Body of pancreas (tissue), 4 donors: ENCODE results near the gene TGFBR3. TPM values are rescaled to one million over a fixed set of nuclear protein-coding genes. Genes with fewer than 3 reads are reported as not detected.

Experiments
- ATAC-seq: fragments of 150-250 bp; one replicate; pipeline ENCODE4 v1.9.1; 2016
- DNase-seq, 4 donors: peaks; one replicate each; pipeline ENCODE4 v3.0.0-alpha.2; 2019
- H3K27ac ChIP-seq, 4 donors: fragments of 200-600 bp; sonication (generic); 1 replicate in 3 of 4; 2 replicates in 1 of 4; pipeline versions ENCODE4 v1.5.1 to v1.6.1; 2016 to 2019; ENCODE audit warnings: mild to moderate bottlenecking in 1 of 4, mixed read lengths in 1 of 4, moderate library complexity in 1 of 4
- H3K27me3 ChIP-seq, 2 donors: fragments of 200-600 bp; sonication (generic); one replicate each; pipeline ENCODE4 v1.6.0; 2016; ENCODE audit warnings: mild to moderate bottlenecking in 1 of 2
- H3K36me3 ChIP-seq, 2 donors: fragments of 200-600 bp; sonication (generic); replicated peaks in 1 of 2; 2 replicates each; pipeline ENCODE4 v1.5.1; 2016; ENCODE audit warnings: low read depth in 2 of 2; ENCODE audit not compliant: insufficient read depth in 1 of 2
- H3K4me1 ChIP-seq: fragments of 200-600 bp; sonication (generic); one replicate; pipeline ENCODE4 v1.6.0; 2016
- H3K4me3 ChIP-seq, 2 donors: fragments of 200-600 bp; sonication (generic); 1 replicate in 1 of 2; 2 replicates in 1 of 2; pipeline ENCODE4 v1.5.1; 2016 to 2019
- H3K9me3 ChIP-seq, 3 donors: fragments of 200-600 bp; sonication (generic); 1 replicate in 2 of 3; 2 replicates in 1 of 3; pipeline ENCODE4 v1.5.1; 2016
- POLR2A ChIP-seq, 3 donors: fragments of 450-650 bp; IDR thresholded peaks; one replicate each; pipeline ENCODE4 v1.6.1; 2016; ENCODE audit warnings: antibody characterized with exemption in 3 of 3, mild to moderate bottlenecking in 2 of 3
- WGBS, 2 donors: methylation state at CpG; one replicate each; pipeline ENCODE4 v1.1.5; 2017; 5-methylcytosine and 5-hydroxymethylcytosine counted together
- intact Hi-C: fragments of 100-400 bp; cut with DNase I; formaldehyde crosslinking; loops from one replicate; pipeline ENCODE4 v1.15.1; 2023
- total RNA-seq, 2 donors: library from RNA; depleted of rRNA; stranded (reverse); fragments of >200 nt; gene quantifications; one replicate each; pipeline ENCODE4 v1.1.0, GENCODE V29; 2016
- TF ChIP-seq, protein P1 (sequence below), 7 experiments: fragments of 450-650 bp in 4 of 7; fragments of 200-600 bp in 3 of 7; sonication (generic) in 3 of 7; IDR thresholded peaks; one replicate each; pipeline ENCODE4 v1.5.1; 2016 to 2019; ENCODE audit warnings: antibody characterized with exemption in 7 of 7

The TGFBR3 gene
- total RNA-seq, 2 donors from 2014 or later: 52.4 to 63.6 TPM

GRCh38 chr1:91781901-91782622 is 103.9 kb downstream of the TGFBR3 start:
- Histone ChIP-seq H3K4me1 (peaks cover 35% of the 10 kb centered on the region), H3K27me3 (no peaks in the 10 kb centered on the region), H3K4me3 (no peak overlapping the region), H3K27ac (no peak overlapping the region), H3K36me3 (no peaks in the 10 kb centered on the region), H3K9me3 (no peaks in the 10 kb centered on the region)
- DNase-seq: no peak
- WGBS, 2 donors: 83 to 93% methylated on average over 10 of the region's 10 CpGs
- intact Hi-C loops: no loop called here
- TF ChIP-seq POLR2A (IDR thresholded peaks at IDR 0.05): no peak
- TF ChIP-seq, protein P1, sequence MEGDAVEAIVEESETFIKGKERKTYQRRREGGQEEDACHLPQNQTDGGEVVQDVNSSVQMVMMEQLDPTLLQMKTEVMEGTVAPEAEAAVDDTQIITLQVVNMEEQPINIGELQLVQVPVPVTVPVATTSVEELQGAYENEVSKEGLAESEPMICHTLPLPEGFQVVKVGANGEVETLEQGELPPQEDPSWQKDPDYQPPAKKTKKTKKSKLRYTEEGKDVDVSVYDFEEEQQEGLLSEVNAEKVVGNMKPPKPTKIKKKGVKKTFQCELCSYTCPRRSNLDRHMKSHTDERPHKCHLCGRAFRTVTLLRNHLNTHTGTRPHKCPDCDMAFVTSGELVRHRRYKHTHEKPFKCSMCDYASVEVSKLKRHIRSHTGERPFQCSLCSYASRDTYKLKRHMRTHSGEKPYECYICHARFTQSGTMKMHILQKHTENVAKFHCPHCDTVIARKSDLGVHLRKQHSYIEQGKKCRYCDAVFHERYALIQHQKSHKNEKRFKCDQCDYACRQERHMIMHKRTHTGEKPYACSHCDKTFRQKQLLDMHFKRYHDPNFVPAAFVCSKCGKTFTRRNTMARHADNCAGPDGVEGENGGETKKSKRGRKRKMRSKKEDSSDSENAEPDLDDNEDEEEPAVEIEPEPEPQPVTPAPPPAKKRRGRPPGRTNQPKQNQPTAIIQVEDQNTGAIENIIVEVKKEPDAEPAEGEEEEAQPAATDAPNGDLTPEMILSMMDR (IDR thresholded peaks at IDR 0.05): no peak
- ATAC-seq: no peak

DNA sequence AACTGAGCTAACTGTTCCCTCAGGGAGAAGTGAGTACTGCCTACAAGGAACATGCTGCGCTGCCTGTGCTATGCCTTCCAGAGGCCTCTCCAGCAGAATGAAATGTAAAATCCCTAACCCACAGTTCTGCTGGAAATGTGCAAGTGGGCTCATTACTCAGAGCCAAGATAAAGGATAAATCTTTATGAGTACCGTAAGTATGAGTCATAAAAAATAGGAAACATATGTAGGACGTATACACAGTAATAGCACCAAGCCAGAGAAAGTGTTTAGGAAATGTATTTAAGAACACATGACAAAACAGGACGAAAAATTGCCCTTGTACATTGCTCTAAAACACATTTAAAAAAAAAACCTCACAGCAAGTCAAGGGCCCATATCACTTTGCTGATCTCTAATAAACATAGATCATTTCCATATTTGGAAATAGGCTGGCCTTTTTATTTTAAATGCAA is 104.6 kb downstream of the TGFBR3 start:
- Histone ChIP-seq H3K27me3 (no peaks in the 10 kb centered on the region), H3K36me3 (no peaks in the 10 kb centered on the region), H3K4me1 (peaks cover 42% of the 10 kb centered on the region), H3K27ac (no peak overlapping the region), H3K9me3 (no peaks in the 10 kb centered on the region), H3K4me3 (no peak overlapping the region)
- ATAC-seq: no peak
- TF ChIP-seq POLR2A (IDR thresholded peaks at IDR 0.05): no peak
- TF ChIP-seq, protein P1 (IDR thresholded peaks at IDR 0.05): no peak
- DNase-seq: no peak
- 63 to 66% methylated on average over 4 of the region's 4 CpGs for WGBS, 2 donors
- intact Hi-C loops: no loop called here

- no peak overlapping the region for H3K4me3 ChIP-seq
- H3K27me3 ChIP-seq: no peaks in the 10 kb centered on the region
- H3K36me3 ChIP-seq: no peaks in the 10 kb centered on the region
- 35 to 52% methylated on average over 2 of the region's 2 CpGs for WGBS, 2 donors
- DNase-seq: peak; percentile 52 to 76 (median 62)
- H3K27ac ChIP-seq: peak overlapping the region; percentile 49 to 84 (median 60)
- H3K9me3 ChIP-seq: no peaks in the 10 kb centered on the region
- intact Hi-C loops: no loop called here
- H3K4me1 ChIP-seq: peaks cover 57% of the 10 kb centered on the region
- peak; percentile 82 for ATAC-seq
- TF ChIP-seq, protein P1 (IDR thresholded peaks at IDR 0.05): peak in 2 of 7 experiments; percentile 34 to 53
- no peak for TF ChIP-seq POLR2A (IDR thresholded peaks at IDR 0.05)
Observed at GRCh38 chr1:91779548-91780021, 106.4 kb downstream of the TGFBR3 start.

DNA sequence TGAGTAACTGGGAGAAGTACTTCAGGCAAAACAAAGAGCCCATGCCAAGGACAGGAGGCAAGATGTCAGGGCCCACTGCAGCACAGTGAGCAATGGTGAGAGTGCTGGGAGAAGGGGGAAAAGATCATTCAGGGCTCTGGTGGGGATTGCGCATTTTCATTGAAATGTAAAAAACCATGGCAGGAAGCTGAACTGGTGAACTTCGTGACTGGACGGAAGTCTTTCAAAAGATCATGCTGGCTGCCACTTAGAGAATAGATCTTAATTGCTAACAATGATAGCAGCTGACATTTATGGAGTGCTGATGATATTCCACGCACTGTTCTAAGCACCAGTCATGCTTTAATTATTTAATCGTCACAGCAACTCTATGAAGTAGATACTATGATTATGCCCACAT is 107.0 kb downstream of the TGFBR3 start:
- DNase-seq (no peak), ATAC-seq (no peak)
- H3K4me1 ChIP-seq: peaks cover 57% of the 10 kb centered on the region
- intact Hi-C loops: no loop called here
- H3K27me3 ChIP-seq: no peaks in the 10 kb centered on the region
- H3K4me3 ChIP-seq: no peak overlapping the region
- H3K27ac ChIP-seq: peak overlapping the region in 3 of 4 donors; percentile 56 to 84 (median 65)
- TF ChIP-seq, protein P1 (IDR thresholded peaks at IDR 0.05): no peak
- no peak for TF ChIP-seq POLR2A (IDR thresholded peaks at IDR 0.05)
- WGBS, 2 donors: 94 to 96% methylated on average over 5 of the region's 5 CpGs
- no peaks in the 10 kb centered on the region for H3K9me3 ChIP-seq
- H3K36me3 ChIP-seq: no peaks in the 10 kb centered on the region
